GM19328 (cell line): Measurements from ENCODE around the gene BMP5.

Experiments
- ATAC-seq: cut with Tn5 transposase; IDR thresholded peaks from one replicate; pipeline ENCODE4 v1.9.1; 2021; ENCODE audit warnings: mild to moderate bottlenecking, moderate library complexity; ENCODE audit not compliant: unreplicated experiment

The BMP5 gene

GRCh38 chr6:55726144-55726543, 149.2 kb downstream of the BMP5 start:
- ATAC-seq: no peak

- no peak for ATAC-seq
Observed at GRCh38 chr6:55714831-55715230, 160.6 kb downstream of the BMP5 start.

DNA sequence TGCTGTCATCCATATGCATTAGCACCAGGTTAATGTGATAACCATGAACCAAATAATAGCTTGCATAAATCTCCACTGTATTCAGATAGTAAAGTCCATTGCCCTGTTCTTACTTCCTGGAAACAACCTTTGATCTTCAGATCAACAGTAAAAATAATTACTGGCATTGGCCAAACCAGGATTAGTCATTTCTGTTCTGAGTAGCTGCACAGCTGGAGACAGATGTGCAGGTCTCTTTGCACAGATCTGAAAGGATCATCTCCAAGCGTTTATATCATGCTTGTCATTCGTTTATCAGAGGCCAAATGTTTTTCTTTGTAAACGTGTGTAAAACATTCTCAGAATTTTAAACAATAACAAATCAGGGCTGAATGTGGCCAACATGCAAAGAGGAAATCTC, 162.0 kb downstream of the BMP5 start:
- ATAC-seq: no peak

DNA sequence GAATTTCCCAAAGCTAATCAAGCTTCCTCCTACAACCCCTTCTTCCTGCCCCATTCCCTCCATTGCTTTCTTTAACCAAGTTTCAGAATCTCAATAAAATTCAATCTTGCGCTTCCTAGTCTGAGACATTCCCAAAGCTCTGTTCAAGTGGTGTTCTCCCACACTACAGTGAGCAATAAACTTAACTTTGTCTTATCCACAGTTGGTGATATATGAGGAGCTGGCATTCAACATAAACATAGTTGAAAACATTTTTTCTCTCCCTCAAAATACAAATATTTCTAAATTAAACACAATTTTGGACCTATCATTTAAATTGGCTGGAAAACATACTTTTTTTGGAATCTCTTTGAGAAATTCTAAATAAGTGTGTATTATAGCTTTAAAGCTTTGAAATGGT, 166.7 kb downstream of the BMP5 start:
- ATAC-seq: no peak

- no peak for ATAC-seq
Observed at GRCh38 chr6:55705451-55706440, 169.6 kb downstream of the BMP5 start.

GRCh38 chr6:55704421-55704820, 171.0 kb downstream of the BMP5 start:
- no peak for ATAC-seq
